EL (cell line): Measurements from ENCODE around the gene KDM1B.

Experiments used
- DNase-seq: peaks from one replicate; pipeline ENCODE4 v3.0.0-alpha.2; 2016

The KDM1B gene

GRCh38 chr6:18240230-18240629 lies 85.0 kb downstream of the KDM1B start:
- no peak for DNase-seq

- DNase-seq: no peak
These were observed 86.2 kb downstream of the KDM1B start for GRCh38 chr6:18241208-18242038.

- DNase-seq: peak; percentile 93
These were observed 87.0 kb downstream of the KDM1B start for GRCh38 chr6:18242062-18242851.

- no peak for DNase-seq
These were observed 88.2 kb downstream of the KDM1B start for GRCh38 chr6:18243302-18243893.

GRCh38 chr6:18244251-18244650 lies 89.0 kb downstream of the KDM1B start:
- DNase-seq: no peak

GRCh38 chr6:18245079-18245478 lies 89.9 kb downstream of the KDM1B start:
- DNase-seq: no peak

- no peak for DNase-seq
These were observed 90.4 kb downstream of the KDM1B start for GRCh38 chr6:18245642-18246041.

GRCh38 chr6:18246205-18246604 lies 91.0 kb downstream of the KDM1B start:
- DNase-seq: no peak

GRCh38 chr6:18247002-18247401 lies 91.8 kb downstream of the KDM1B start:
- no peak for DNase-seq

GRCh38 chr6:18248698-18249097 lies 93.5 kb downstream of the KDM1B start:
- no peak for DNase-seq

- no peak for DNase-seq
These were observed 94.0 kb downstream of the KDM1B start for GRCh38 chr6:18249271-18249670.

GRCh38 chr6:18253635-18254034 lies 98.4 kb downstream of the KDM1B start:
- DNase-seq: no peak

GRCh38 chr6:18254793-18255192 lies 99.6 kb downstream of the KDM1B start:
- no peak for DNase-seq

- DNase-seq: peak; percentile 32
These were observed 104.6 kb downstream of the KDM1B start for GRCh38 chr6:18259675-18260447.

GRCh38 chr6:18260448-18261106 lies 105.4 kb downstream of the KDM1B start:
- peak; percentile 71 for DNase-seq

GRCh38 chr6:18261877-18262276 lies 106.7 kb downstream of the KDM1B start:
- DNase-seq: no peak

GRCh38 chr6:18262702-18263417 lies 107.6 kb downstream of the KDM1B start:
- peak; percentile 31 for DNase-seq

GRCh38 chr6:18263418-18264218 lies 108.4 kb downstream of the KDM1B start:
- no peak for DNase-seq

GRCh38 chr6:18264219-18264922 lies 109.1 kb downstream of the KDM1B start, which contains the start of gene DEK:
Gene DEK, minus strand, starts transcription at chr6:18264530. Its CDS starts 543 bp downstream, at chr6:18263987.
- peak; percentile 89 for DNase-seq

- peak; percentile 15 for DNase-seq
These were observed 109.7 kb downstream of the KDM1B start for GRCh38 chr6:18264923-18265377.
